Hepatocyte (in vitro differentiated cells): ENCODE measurements around the gene UBE2L5. TPM values are rescaled to one million over a fixed set of nuclear protein-coding genes. Genes with fewer than 3 reads are reported as not detected.

Experiments
- DNase-seq: peaks from one replicate; pipeline ENCODE4 v3.0.0-alpha.2; 2016; ENCODE audit warnings: low spot score
- H2AFZ ChIP-seq: fragments of 200-600 bp; sonication (generic); 2 replicates; pipeline ENCODE4 v1.6.0; 2016; ENCODE audit warnings: antibody characterized with exemption, mild to moderate bottlenecking
- H3K27ac ChIP-seq: fragments of 200-600 bp; sonication (generic); 2 replicates; pipeline ENCODE4 v1.5.1; 2016; ENCODE audit warnings: mild to moderate bottlenecking
- H3K27me3 ChIP-seq: fragments of 200-600 bp; sonication (generic); 2 replicates; pipeline ENCODE4 v1.6.1; 2016
- H3K36me3 ChIP-seq: fragments of 200-600 bp; sonication (generic); replicated peaks from 2 replicates; pipeline ENCODE4 v1.5.1; 2016; ENCODE audit warnings: low read depth; ENCODE audit not compliant: insufficient read depth
- H3K4me1 ChIP-seq: fragments of 200-600 bp; sonication (generic); 2 replicates; pipeline ENCODE4 v1.5.1; 2016; ENCODE audit warnings: mild to moderate bottlenecking, moderate library complexity; ENCODE audit not compliant: insufficient read depth
- H3K4me2 ChIP-seq: fragments of 200-600 bp; sonication (generic); 2 replicates; pipeline ENCODE4 v1.6.0; 2016
- H3K4me3 ChIP-seq: fragments of 200-600 bp; sonication (generic); 2 replicates; pipeline ENCODE4 v1.5.1; 2016; ENCODE audit warnings: mild to moderate bottlenecking
- H3K79me2 ChIP-seq: fragments of 200-600 bp; sonication (generic); 2 replicates; pipeline ENCODE4 v1.6.0; 2017; ENCODE audit warnings: mild to moderate bottlenecking
- H3K9me2 ChIP-seq: fragments of 200-600 bp; sonication (generic); replicated peaks from 2 replicates; pipeline ENCODE4 v1.6.0; 2017; ENCODE audit warnings: mild to moderate bottlenecking; ENCODE audit not compliant: insufficient read depth
- H3K9me3 ChIP-seq: fragments of 200-600 bp; sonication (generic); 2 replicates; pipeline ENCODE4 v1.5.1; 2016; ENCODE audit warnings: low read depth, mild to moderate bottlenecking
- H4K20me1 ChIP-seq: fragments of 200-600 bp; sonication (generic); 2 replicates; pipeline ENCODE4 v1.6.0; 2016; ENCODE audit warnings: mild to moderate bottlenecking; ENCODE audit not compliant: insufficient read depth, poor library complexity, severe bottlenecking
- CTCF ChIP-seq: fragments of 200-600 bp; sonication (generic); IDR thresholded peaks from 2 replicates; pipeline ENCODE4 v1.5.1; 2016; ENCODE audit warnings: antibody characterized with exemption, mild to moderate bottlenecking; ENCODE audit not compliant: poor library complexity
- EZH2 ChIP-seq: fragments of 200-600 bp; sonication (generic); IDR thresholded peaks from 2 replicates; pipeline ENCODE4 v1.6.1; 2016; ENCODE audit warnings: antibody characterized with exemption, mild to moderate bottlenecking, borderline replicate concordance
- EZH2phosphoT487 ChIP-seq: fragments of 200-600 bp; sonication (generic); IDR thresholded peaks from one replicate; pipeline ENCODE4 v1.6.1; 2018; ENCODE audit warnings: antibody characterized with exemption, mild to moderate bottlenecking, low read depth, moderate library complexity; ENCODE audit not compliant: unreplicated experiment, severe bottlenecking
- WGBS: methylation state at CpG from one replicate; pipeline ENCODE4 v1.1.6; 2016; ENCODE audit warnings: low lambda C conversion rate; ENCODE audit errors: missing lambda C conversion rate; 5-methylcytosine and 5-hydroxymethylcytosine counted together
- polyA plus RNA-seq: library from polyadenylated mRNA; unstranded; fragments of >200 nt; fragmentation: Nextera tagmentation; extraction: Ambion mirVana; gene quantifications from 2 replicates; pipeline ENCODE4 v1.2.1, GENCODE V29; 2016
- total RNA-seq: library from RNA; depleted of rRNA; stranded (reverse); fragments of >200 nt; gene quantifications from 2 replicates; pipeline ENCODE4 v1.2.3, GENCODE V29; 2014

UBE2L5 gene
- total and polyA plus RNA-seq, 2 experiments from 2014 or later: not detected

- 26% methylated on average over 26 of the region's 51 CpGs for WGBS
- Histone ChIP-seq H3K4me1 (peaks cover 8% of the 10 kb centered on the region), H3K36me3 (no peaks in the 10 kb centered on the region), H3K27me3 (no peaks in the 10 kb centered on the region), H3K27ac (peak overlapping the region; percentile 66), H4K20me1 (no peaks in the 10 kb centered on the region), H3K4me2 (peak overlapping the region; percentile 78), H3K9me3 (no peaks in the 10 kb centered on the region), H2AFZ (peak overlapping the region; percentile 99), H3K79me2 (no peaks in the 10 kb centered on the region), H3K9me2 (no peaks in the 10 kb centered on the region), H3K4me3 (no peak overlapping the region)
- peak; percentile 96 for DNase-seq
- no peak for TF ChIP-seq EZH2phosphoT487
- TF ChIP-seq CTCF: peak; percentile 86
These were observed 13.8 kb upstream of the UBE2L5 start for GRCh38 chr13:30408319-30409101.

- Histone ChIP-seq H3K9me2 (no peaks in the 10 kb centered on the region), H3K36me3 (no peaks in the 10 kb centered on the region), H3K27me3 (no peaks in the 10 kb centered on the region), H3K9me3 (no peaks in the 10 kb centered on the region), H3K27ac (peak overlapping the region; percentile 65), H3K4me2 (no peak overlapping the region), H3K79me2 (no peaks in the 10 kb centered on the region), H2AFZ (no peak overlapping the region), H3K4me3 (no peak overlapping the region), H3K4me1 (peaks cover 8% of the 10 kb centered on the region), H4K20me1 (no peaks in the 10 kb centered on the region)
- WGBS: 81% methylated on average over 13 of the region's 13 CpGs
- DNase-seq: peak; percentile 41
- TF ChIP-seq CTCF: no peak
- no peak for TF ChIP-seq EZH2phosphoT487
- TF ChIP-seq EZH2: no peak
These were observed 12.2 kb upstream of the UBE2L5 start for GRCh38 chr13:30409886-30410704.

- Histone ChIP-seq H2AFZ (no peak overlapping the region), H3K4me3 (no peak overlapping the region), H3K4me2 (no peak overlapping the region), H3K36me3 (no peaks in the 10 kb centered on the region), H3K27me3 (no peaks in the 10 kb centered on the region), H4K20me1 (no peaks in the 10 kb centered on the region), H3K9me2 (no peaks in the 10 kb centered on the region), H3K79me2 (no peaks in the 10 kb centered on the region), H3K27ac (no peak overlapping the region), H3K4me1 (peaks cover 8% of the 10 kb centered on the region), H3K9me3 (no peaks in the 10 kb centered on the region)
- no peak for DNase-seq
- TF ChIP-seq CTCF (no peak), EZH2 (no peak), EZH2phosphoT487 (no peak)
- 91% methylated on average over 2 of the region's 2 CpGs for WGBS
These were observed 11.6 kb upstream of the UBE2L5 start for GRCh38 chr13:30410705-30411125.
